ENCODE results near the gene PANK4. TPM values are rescaled to one million over a fixed set of nuclear protein-coding genes. Genes with fewer than 3 reads are reported as not detected.

The PANK4 gene
- total RNA-seq, 1 donor from 2014 or later: 26.1 TPM

DNA sequence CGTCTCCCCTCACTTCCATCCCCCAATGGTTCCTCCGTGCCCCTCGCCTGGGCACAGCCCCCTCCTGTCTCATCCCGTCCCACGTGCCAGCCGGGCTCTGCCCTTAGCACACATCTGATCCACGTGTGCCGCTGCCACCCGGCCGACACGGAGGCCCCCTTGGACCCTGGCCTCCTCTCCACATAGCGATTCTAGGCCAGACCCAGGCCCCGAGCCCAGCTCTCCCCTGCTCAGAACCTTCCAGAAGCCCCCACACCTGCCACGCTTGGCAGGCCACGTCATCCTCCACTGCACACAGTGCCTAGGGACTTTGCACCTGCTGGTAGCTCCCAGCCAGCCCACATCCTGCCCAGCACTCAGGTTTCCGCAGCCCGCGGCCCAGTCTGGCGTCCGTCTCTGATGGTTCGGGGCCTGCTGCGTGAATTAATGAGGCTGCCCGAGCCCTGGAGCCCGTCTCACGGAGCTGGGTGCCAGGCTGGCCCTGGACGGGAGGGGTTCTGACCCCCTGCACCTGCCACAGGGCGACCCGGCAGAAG lies 30.2 kb downstream of the PANK4 start:
- H3K9ac ChIP-seq (ENCODE audit: low read depth in 1 of 3, low read length in 3 of 3): no peak overlapping the region
- H3K9me3 ChIP-seq (ENCODE audit: control insufficient read depth in 3 of 3, low read length in 3 of 3): no peaks in the 10 kb centered on the region
- peaks cover 0 to 21% (median 12%) of the 10 kb centered on the region in 3 donors for H3K4me1 ChIP-seq (ENCODE audit: control insufficient read depth in 3 of 3, insufficient read depth in 3 of 3, low read length in 3 of 3)
- H3K27ac ChIP-seq (ENCODE audit: low read depth, low read length): no peak overlapping the region
- H3K36me3 ChIP-seq (ENCODE audit: control insufficient read depth in 3 of 3, insufficient read depth in 3 of 3, low read length in 3 of 3): no peaks in the 10 kb centered on the region
- H3K4me3 ChIP-seq (ENCODE audit: low read length in 3 of 3): no peak overlapping the region
- H3K27me3 ChIP-seq (ENCODE audit: control insufficient read depth in 3 of 3, insufficient read depth in 3 of 3, low read length in 3 of 3): peaks cover 37 to 65% (median 56%) of the 10 kb centered on the region in 3 donors

GRCh38 chr1:2495546-2495945 lies 30.9 kb downstream of the PANK4 start:
- Histone ChIP-seq H3K4me1 (ENCODE audit: control insufficient read depth in 3 of 3, insufficient read depth in 3 of 3, low read length in 3 of 3) (peaks cover 0 to 21% (median 12%) of the 10 kb centered on the region in 3 donors), H3K27me3 (ENCODE audit: control insufficient read depth in 3 of 3, insufficient read depth in 3 of 3, low read length in 3 of 3) (peaks cover 35 to 65% (median 57%) of the 10 kb centered on the region in 3 donors), H3K9ac (ENCODE audit: low read depth in 1 of 3, low read length in 3 of 3) (no peak overlapping the region), H3K36me3 (ENCODE audit: control insufficient read depth in 3 of 3, insufficient read depth in 3 of 3, low read length in 3 of 3) (no peaks in the 10 kb centered on the region), H3K4me3 (ENCODE audit: low read length in 3 of 3) (no peak overlapping the region), H3K27ac (ENCODE audit: low read depth, low read length) (no peak overlapping the region), H3K9me3 (ENCODE audit: control insufficient read depth in 3 of 3, low read length in 3 of 3) (no peaks in the 10 kb centered on the region)

DNA sequence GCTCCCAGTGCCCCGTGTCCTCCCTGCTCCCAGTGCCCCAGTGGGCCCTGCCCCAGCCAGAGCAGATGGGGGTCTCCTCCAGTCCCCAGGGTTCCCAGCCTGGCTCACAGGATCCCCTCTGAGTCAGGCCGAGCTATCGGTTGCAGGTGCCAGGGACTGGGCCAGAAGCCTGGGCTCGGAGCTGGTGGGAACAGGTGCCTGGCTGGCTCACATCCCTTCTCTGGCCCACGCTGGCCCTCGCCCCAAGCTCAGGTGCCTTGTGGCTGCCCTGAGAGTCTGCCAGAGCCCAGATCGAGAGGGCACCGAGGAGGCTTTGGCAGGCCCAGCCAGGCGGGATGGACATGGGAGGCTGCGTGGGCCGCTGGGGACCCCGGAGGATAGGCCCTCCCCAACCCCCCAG lies 31.4 kb downstream of the PANK4 start:
- Histone ChIP-seq H3K4me3 (ENCODE audit: low read length in 3 of 3) (no peak overlapping the region), H3K27me3 (ENCODE audit: control insufficient read depth in 3 of 3, insufficient read depth in 3 of 3, low read length in 3 of 3) (peaks cover 30 to 62% (median 54%) of the 10 kb centered on the region in 3 donors), H3K36me3 (ENCODE audit: control insufficient read depth in 3 of 3, insufficient read depth in 3 of 3, low read length in 3 of 3) (no peaks in the 10 kb centered on the region), H3K4me1 (ENCODE audit: control insufficient read depth in 3 of 3, insufficient read depth in 3 of 3, low read length in 3 of 3) (peaks cover 0 to 21% (median 12%) of the 10 kb centered on the region in 3 donors), H3K9me3 (ENCODE audit: control insufficient read depth in 3 of 3, low read length in 3 of 3) (no peaks in the 10 kb centered on the region), H3K9ac (ENCODE audit: low read depth in 1 of 3, low read length in 3 of 3) (no peak overlapping the region), H3K27ac (ENCODE audit: low read depth, low read length) (no peak overlapping the region)

DNA sequence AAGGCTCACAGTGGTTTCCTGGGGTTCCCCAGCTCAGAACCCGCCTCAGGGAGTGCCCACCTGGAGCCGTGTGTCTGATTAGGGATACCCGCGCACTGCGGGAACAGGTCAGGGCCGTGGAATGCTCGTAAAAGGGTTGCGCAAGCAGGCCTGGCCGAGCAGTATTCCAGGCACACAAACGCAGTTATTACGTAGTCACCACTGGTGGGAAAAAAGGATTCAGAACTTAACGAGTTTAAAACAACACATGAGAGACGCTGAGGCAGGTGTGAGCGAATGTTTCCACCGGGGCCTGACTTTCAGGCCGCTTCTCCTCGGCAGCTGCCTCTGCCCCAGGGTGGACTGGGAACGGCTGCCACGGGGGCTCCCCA lies 32.1 kb downstream of the PANK4 start:
- Histone ChIP-seq H3K4me3 (ENCODE audit: low read length in 3 of 3) (no peak overlapping the region), H3K9me3 (ENCODE audit: control insufficient read depth in 3 of 3, low read length in 3 of 3) (no peaks in the 10 kb centered on the region), H3K36me3 (ENCODE audit: control insufficient read depth in 3 of 3, insufficient read depth in 3 of 3, low read length in 3 of 3) (no peaks in the 10 kb centered on the region), H3K4me1 (ENCODE audit: control insufficient read depth in 3 of 3, insufficient read depth in 3 of 3, low read length in 3 of 3) (peaks cover 0 to 21% (median 12%) of the 10 kb centered on the region in 3 donors), H3K9ac (ENCODE audit: low read depth in 1 of 3, low read length in 3 of 3) (no peak overlapping the region), H3K27ac (ENCODE audit: low read depth, low read length) (no peak overlapping the region), H3K27me3 (ENCODE audit: control insufficient read depth in 3 of 3, insufficient read depth in 3 of 3, low read length in 3 of 3) (peaks cover 26 to 55% (median 53%) of the 10 kb centered on the region in 3 donors)

DNA sequence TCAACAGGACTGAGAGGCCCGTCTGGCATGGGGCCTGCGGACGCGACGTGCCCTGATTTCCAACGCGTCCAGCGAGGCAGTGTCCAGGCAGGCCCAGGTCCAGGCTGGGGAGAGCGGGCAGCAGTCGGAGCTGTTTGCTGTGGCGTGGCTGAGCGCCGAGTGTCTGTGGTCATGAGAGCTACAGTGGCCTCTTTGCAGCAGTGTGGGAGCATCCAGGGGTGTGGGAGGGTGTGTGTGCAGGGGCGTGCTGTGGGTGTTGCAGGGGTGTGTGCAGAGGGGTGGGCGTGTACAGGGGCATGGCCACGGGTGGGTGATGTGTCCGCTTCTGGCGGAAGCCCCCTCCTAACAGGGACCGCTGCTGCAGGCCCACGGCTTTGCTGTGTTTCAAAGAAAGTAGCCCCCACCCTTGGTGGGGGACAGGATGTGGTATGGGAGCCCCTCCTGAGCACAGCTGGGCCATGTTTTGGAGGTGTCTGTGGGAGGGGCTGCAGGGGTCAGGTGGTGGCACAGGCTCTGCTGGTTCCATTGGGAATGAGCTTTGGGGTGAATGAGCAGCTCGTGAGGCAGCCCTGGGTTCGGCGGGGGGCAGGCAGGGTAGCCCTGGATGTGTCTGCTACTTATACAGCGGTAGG lies 32.6 kb downstream of the PANK4 start:
- Histone ChIP-seq H3K27me3 (ENCODE audit: control insufficient read depth in 3 of 3, insufficient read depth in 3 of 3, low read length in 3 of 3) (peaks cover 24 to 53% (median 48%) of the 10 kb centered on the region in 3 donors), H3K27ac (ENCODE audit: low read depth, low read length) (no peak overlapping the region), H3K9ac (ENCODE audit: low read depth in 1 of 3, low read length in 3 of 3) (no peak overlapping the region), H3K4me3 (ENCODE audit: low read length in 3 of 3) (no peak overlapping the region), H3K4me1 (ENCODE audit: control insufficient read depth in 3 of 3, insufficient read depth in 3 of 3, low read length in 3 of 3) (peaks cover 0 to 21% (median 12%) of the 10 kb centered on the region in 3 donors), H3K9me3 (ENCODE audit: control insufficient read depth in 3 of 3, low read length in 3 of 3) (peaks cover 0 to 1% (median 0%) of the 10 kb centered on the region in 3 donors), H3K36me3 (ENCODE audit: control insufficient read depth in 3 of 3, insufficient read depth in 3 of 3, low read length in 3 of 3) (no peaks in the 10 kb centered on the region)

- peaks cover 0 to 21% (median 12%) of the 10 kb centered on the region in 3 donors for H3K4me1 ChIP-seq (ENCODE audit: control insufficient read depth in 3 of 3, insufficient read depth in 3 of 3, low read length in 3 of 3)
- peaks cover 23 to 51% (median 46%) of the 10 kb centered on the region in 3 donors for H3K27me3 ChIP-seq (ENCODE audit: control insufficient read depth in 3 of 3, insufficient read depth in 3 of 3, low read length in 3 of 3)
- H3K9ac ChIP-seq (ENCODE audit: low read depth in 1 of 3, low read length in 3 of 3): no peak overlapping the region
- no peak overlapping the region for H3K4me3 ChIP-seq (ENCODE audit: low read length in 3 of 3)
- H3K9me3 ChIP-seq (ENCODE audit: control insufficient read depth in 3 of 3, low read length in 3 of 3): peaks cover 0 to 3% (median 2%) of the 10 kb centered on the region in 3 donors
- H3K27ac ChIP-seq (ENCODE audit: low read depth, low read length): no peak overlapping the region
- H3K36me3 ChIP-seq (ENCODE audit: control insufficient read depth in 3 of 3, insufficient read depth in 3 of 3, low read length in 3 of 3): no peaks in the 10 kb centered on the region
Measured at GRCh38 chr1:2493218-2493617, 33.2 kb downstream of the PANK4 start.

DNA sequence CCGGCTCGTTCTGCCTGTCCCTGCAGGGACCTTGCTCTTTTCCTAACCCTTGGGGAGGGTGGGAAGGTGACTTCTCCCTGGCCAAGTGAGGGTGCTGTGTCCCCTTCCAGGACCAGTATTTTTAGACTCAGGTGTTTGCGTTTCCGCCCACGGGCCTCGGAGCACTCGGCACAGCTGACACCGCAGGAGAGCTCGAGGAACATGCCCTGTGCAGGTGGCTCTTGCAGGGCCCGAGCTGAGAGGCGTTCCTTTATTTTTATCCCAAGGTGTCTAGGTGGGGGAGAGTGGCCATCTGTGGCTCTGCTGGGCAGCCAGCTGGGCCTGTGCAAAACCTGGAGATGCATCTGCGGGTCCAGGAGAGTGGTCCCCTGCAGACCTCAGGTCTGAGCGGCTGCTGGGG lies 34.3 kb downstream of the PANK4 start:
- H3K4me3 ChIP-seq (ENCODE audit: low read length in 3 of 3): no peak overlapping the region
- H3K27me3 ChIP-seq (ENCODE audit: control insufficient read depth in 3 of 3, insufficient read depth in 3 of 3, low read length in 3 of 3): peaks cover 17 to 44% (median 36%) of the 10 kb centered on the region in 3 donors
- H3K9ac ChIP-seq (ENCODE audit: low read depth in 1 of 3, low read length in 3 of 3): no peak overlapping the region
- H3K27ac ChIP-seq (ENCODE audit: low read depth, low read length): no peak overlapping the region
- no peaks in the 10 kb centered on the region for H3K36me3 ChIP-seq (ENCODE audit: control insufficient read depth in 3 of 3, insufficient read depth in 3 of 3, low read length in 3 of 3)
- peaks cover 0 to 21% (median 12%) of the 10 kb centered on the region in 3 donors for H3K4me1 ChIP-seq (ENCODE audit: control insufficient read depth in 3 of 3, insufficient read depth in 3 of 3, low read length in 3 of 3)
- H3K9me3 ChIP-seq (ENCODE audit: control insufficient read depth in 3 of 3, low read length in 3 of 3): peaks cover 0 to 4% (median 3%) of the 10 kb centered on the region in 3 donors

- H3K9me3 ChIP-seq (ENCODE audit: control insufficient read depth in 3 of 3, low read length in 3 of 3): peaks cover 0 to 4% (median 3%) of the 10 kb centered on the region in 3 donors
- no peak overlapping the region for H3K4me3 ChIP-seq (ENCODE audit: low read length in 3 of 3)
- no peaks in the 10 kb centered on the region for H3K36me3 ChIP-seq (ENCODE audit: control insufficient read depth in 3 of 3, insufficient read depth in 3 of 3, low read length in 3 of 3)
- H3K27ac ChIP-seq (ENCODE audit: low read depth, low read length): no peak overlapping the region
- H3K27me3 ChIP-seq (ENCODE audit: control insufficient read depth in 3 of 3, insufficient read depth in 3 of 3, low read length in 3 of 3): peaks cover 17 to 39% (median 39%) of the 10 kb centered on the region in 3 donors
- peaks cover 0 to 14% (median 6%) of the 10 kb centered on the region in 3 donors for H3K4me1 ChIP-seq (ENCODE audit: control insufficient read depth in 3 of 3, insufficient read depth in 3 of 3, low read length in 3 of 3)
- H3K9ac ChIP-seq (ENCODE audit: low read depth in 1 of 3, low read length in 3 of 3): no peak overlapping the region
Measured at GRCh38 chr1:2489615-2490014, 36.8 kb downstream of the PANK4 start.

- H3K9me3 ChIP-seq (ENCODE audit: control insufficient read depth in 3 of 3, low read length in 3 of 3): peaks cover 0 to 4% (median 3%) of the 10 kb centered on the region in 3 donors
- peaks cover 0 to 8% (median 2%) of the 10 kb centered on the region in 3 donors for H3K4me1 ChIP-seq (ENCODE audit: control insufficient read depth in 3 of 3, insufficient read depth in 3 of 3, low read length in 3 of 3)
- no peaks in the 10 kb centered on the region for H3K36me3 ChIP-seq (ENCODE audit: control insufficient read depth in 3 of 3, insufficient read depth in 3 of 3, low read length in 3 of 3)
- H3K27ac ChIP-seq (ENCODE audit: low read depth, low read length): no peak overlapping the region
- peaks cover 17 to 39% (median 33%) of the 10 kb centered on the region in 3 donors for H3K27me3 ChIP-seq (ENCODE audit: control insufficient read depth in 3 of 3, insufficient read depth in 3 of 3, low read length in 3 of 3)
- no peak overlapping the region for H3K4me3 ChIP-seq (ENCODE audit: low read length in 3 of 3)
- no peak overlapping the region for H3K9ac ChIP-seq (ENCODE audit: low read depth in 1 of 3, low read length in 3 of 3)
Measured at GRCh38 chr1:2488688-2489087, 37.7 kb downstream of the PANK4 start.

- no peaks in the 10 kb centered on the region for H3K4me1 ChIP-seq (ENCODE audit: control insufficient read depth in 3 of 3, insufficient read depth in 3 of 3, low read length in 3 of 3)
- H3K27me3 ChIP-seq (ENCODE audit: control insufficient read depth in 3 of 3, insufficient read depth in 3 of 3, low read length in 3 of 3): peaks cover 9 to 19% (median 15%) of the 10 kb centered on the region in 3 donors
- no peak overlapping the region for H3K27ac ChIP-seq (ENCODE audit: low read depth, low read length)
- no peaks in the 10 kb centered on the region for H3K36me3 ChIP-seq (ENCODE audit: control insufficient read depth in 3 of 3, insufficient read depth in 3 of 3, low read length in 3 of 3)
- H3K4me3 ChIP-seq (ENCODE audit: low read length in 3 of 3): no peak overlapping the region
- H3K9ac ChIP-seq (ENCODE audit: low read depth in 1 of 3, low read length in 3 of 3): no peak overlapping the region
- peaks cover 0 to 4% (median 3%) of the 10 kb centered on the region in 3 donors for H3K9me3 ChIP-seq (ENCODE audit: control insufficient read depth in 3 of 3, low read length in 3 of 3)
Measured at GRCh38 chr1:2486558-2486957, 39.8 kb downstream of the PANK4 start.
